ENCODE results near the gene TALDO1.

The TALDO1 gene

GRCh38 chr11:804599-804964, 57.3 kb downstream of the TALDO1 start:
- peak overlapping the region; percentile 74 for H2AFZ ChIP-seq (ENCODE audit: low read length)
- H3K9me3 ChIP-seq (replicated peaks; ENCODE audit: insufficient read depth, low read length), result no peaks in the 10 kb centered on the region
- H3K4me1 ChIP-seq (ENCODE audit: low read length), result peaks cover 8% of the 10 kb centered on the region; the same call in 1 of the 2 replicates
- H3K79me2 ChIP-seq (ENCODE audit: low read length), result peaks cover 45% of the 10 kb centered on the region
- H3K27ac ChIP-seq (ENCODE audit: low read length), result peak overlapping the region; percentile 18; the same call in 1 of the 2 replicates
- no peaks in the 10 kb centered on the region for H4K20me1 ChIP-seq (ENCODE audit: insufficient read depth, low read length)
- no peak for DNase-seq
- TF ChIP-seq CTCF (IDR thresholded peaks at IDR 0.05; ENCODE audit: low read length), result no peak
- no peaks in the 10 kb centered on the region for H3K27me3 ChIP-seq (replicated peaks; ENCODE audit: insufficient read depth, low read length)
- H3F3A ChIP-seq (ENCODE audit: insufficient read depth, low read length), result peaks cover 12% of the 10 kb centered on the region; the same call in 1 of the 2 replicates
- H3K4me2 ChIP-seq (ENCODE audit: low read depth, low read length), result peak overlapping the region; percentile 98
- H3K9ac ChIP-seq (ENCODE audit: low read length), result peak overlapping the region; percentile 85
- no peaks in the 10 kb centered on the region for H3K36me3 ChIP-seq (replicated peaks; ENCODE audit: insufficient read depth, low read length)
- H3K9me2 ChIP-seq (replicated peaks; ENCODE audit: insufficient read depth, low read length), result no peaks in the 10 kb centered on the region
- peak overlapping the region; percentile 95 for H3K4me3 ChIP-seq (ENCODE audit: low read length)

- Histone ChIP-seq H3K36me3 (replicated peaks; ENCODE audit: insufficient read depth, low read length) (peaks cover 15% of the 10 kb centered on the region), H2AFZ (ENCODE audit: low read length) (peak overlapping the region; percentile 95), H4K20me1 (ENCODE audit: insufficient read depth, low read length) (peaks cover 15% of the 10 kb centered on the region), H3K4me3 (ENCODE audit: low read length) (peak overlapping the region; percentile 100), H3K27ac (ENCODE audit: low read length) (peak overlapping the region; percentile 96), H3K9me3 (replicated peaks; ENCODE audit: insufficient read depth, low read length) (no peaks in the 10 kb centered on the region), H3F3A (ENCODE audit: insufficient read depth, low read length) (peaks cover 46% of the 10 kb centered on the region), H3K4me2 (ENCODE audit: low read depth, low read length) (peak overlapping the region; percentile 95), H3K79me2 (ENCODE audit: low read length) (peaks cover 62% of the 10 kb centered on the region), H3K4me1 (ENCODE audit: low read length) (peaks cover 17% of the 10 kb centered on the region), H3K9ac (ENCODE audit: low read length) (peak overlapping the region; percentile 96), H3K9me2 (replicated peaks; ENCODE audit: insufficient read depth, low read length) (no peaks in the 10 kb centered on the region), H3K27me3 (replicated peaks; ENCODE audit: insufficient read depth, low read length) (no peaks in the 10 kb centered on the region)
- no peak for TF ChIP-seq EZH2 (optimal IDR thresholded peaks at IDR 0.05; ENCODE audit: low read depth, low read length)
- peak; percentile 11; the same call in 1 of the 2 replicates for TF ChIP-seq CTCF (IDR thresholded peaks at IDR 0.05; ENCODE audit: low read length)
- no peak for TF ChIP-seq EZH2phosphoT487 (IDR thresholded peaks at IDR 0.05; ENCODE audit: low read length)
- DNase-seq, result peak; percentile 45
These were observed 61.4 kb downstream of the TALDO1 start for GRCh38 chr11:808427-809286.

GRCh38 chr11:809287-810039, 62.2 kb downstream of the TALDO1 start, which contains the start of gene RPLP2:
TSS of gene RPLP2 (plus strand) at chr11:809967. CDS start at chr11:810235, 268 bp downstream.
- peaks cover 51% of the 10 kb centered on the region for H3F3A ChIP-seq (ENCODE audit: insufficient read depth, low read length)
- peak within 1 kb of the TSS; percentile 95 for H3K4me2 ChIP-seq (ENCODE audit: low read depth, low read length)
- peaks cover 15% of the 10 kb centered on the region for H4K20me1 ChIP-seq (ENCODE audit: insufficient read depth, low read length)
- H2AFZ ChIP-seq (ENCODE audit: low read length), result peak within 1 kb of the TSS; percentile 95
- peaks cover 15% of the 10 kb centered on the region for H3K36me3 ChIP-seq (replicated peaks; ENCODE audit: insufficient read depth, low read length)
- H3K27ac ChIP-seq (ENCODE audit: low read length), result peak within 1 kb of the TSS; percentile 96
- DNase-seq, result peak; percentile 98
- peak within 1 kb of the TSS; percentile 100 for H3K4me3 ChIP-seq (ENCODE audit: low read length)
- no peaks in the 10 kb centered on the region for H3K9me3 ChIP-seq (replicated peaks; ENCODE audit: insufficient read depth, low read length)
- H3K79me2 ChIP-seq (ENCODE audit: low read length), result peaks cover 54% of the 10 kb centered on the region
- peak within 1 kb of the TSS; percentile 96 for H3K9ac ChIP-seq (ENCODE audit: low read length)
- TF ChIP-seq EZH2 (optimal IDR thresholded peaks at IDR 0.05; ENCODE audit: low read depth, low read length) (no peak), CTCF (IDR thresholded peaks at IDR 0.05; ENCODE audit: low read length) (no peak), EZH2phosphoT487 (IDR thresholded peaks at IDR 0.05; ENCODE audit: low read length) (no peak)
- H3K27me3 ChIP-seq (replicated peaks; ENCODE audit: insufficient read depth, low read length), result no peaks in the 10 kb centered on the region
- H3K4me1 ChIP-seq (ENCODE audit: low read length), result peaks cover 13% of the 10 kb centered on the region
- H3K9me2 ChIP-seq (replicated peaks; ENCODE audit: insufficient read depth, low read length), result no peaks in the 10 kb centered on the region

Data from MM.1S (cell line).